Activated naive CD4-positive, alpha-beta T cell treated with Interleukin-2 at 50 U/mL for 16 hours (primary cell): ENCODE data around the gene ZNF219.
"Not testable (repeated sequence)": the region's sequence is repeated elsewhere in the genome, so short reads cannot be mapped to it uniquely, and the experiment has no call there.

ENCODE experiments used
- DNase-seq: peaks from one replicate; pipeline ENCODE4 v3.0.0-alpha.2; 2020

The ZNF219 gene

DNA sequence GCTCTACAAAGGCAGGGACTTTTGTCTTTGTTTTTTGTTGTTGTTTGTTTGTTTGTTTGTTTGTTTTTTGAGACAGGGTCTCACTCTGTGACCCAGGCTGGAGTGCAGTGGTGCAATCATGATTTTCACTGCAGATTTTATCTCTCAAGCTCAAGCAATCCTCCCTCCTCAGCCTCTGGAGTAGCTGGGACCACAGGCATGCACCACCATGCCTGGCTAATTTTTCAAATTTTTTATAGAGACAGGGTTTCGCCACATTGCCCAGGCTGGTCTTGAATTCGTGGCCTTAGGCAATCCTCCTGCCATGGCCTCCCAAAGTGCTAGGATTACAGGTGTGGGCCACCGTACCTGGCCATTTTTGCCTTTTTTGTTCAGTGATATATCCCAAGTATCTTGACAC, 57.5 kb downstream of the ZNF219 start:
- not testable (repeated sequence) for DNase-seq

DNA sequence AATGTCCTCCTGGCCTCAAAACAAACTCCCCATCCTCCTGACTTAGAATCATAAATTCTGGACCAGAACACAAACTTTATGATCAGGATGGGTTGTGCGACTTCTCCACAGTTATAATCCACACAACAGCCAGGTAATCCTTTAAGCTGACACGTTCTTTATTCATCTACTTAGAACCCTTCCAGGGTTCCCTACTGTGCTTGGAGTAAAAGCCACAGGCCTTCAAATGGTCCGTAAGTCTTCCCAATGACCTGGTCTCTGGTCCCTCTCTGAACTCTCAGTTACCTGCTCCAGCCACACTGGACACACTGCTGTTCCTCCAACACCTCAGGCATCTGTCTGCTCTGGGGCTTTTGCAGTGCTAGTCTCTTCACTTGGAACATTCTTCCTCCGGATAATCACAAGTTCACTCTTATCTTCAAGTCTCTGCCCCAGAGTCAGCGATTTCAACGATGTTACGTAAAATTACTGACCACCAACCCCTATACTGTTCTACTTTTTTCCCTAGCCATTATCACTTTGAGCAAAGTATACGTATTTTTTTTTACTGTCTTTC, 58.0 kb downstream of the ZNF219 start:
- no peak for DNase-seq
